ENCODE measurements around the gene WSCD2. TPM values are rescaled to one million over a fixed set of nuclear protein-coding genes. Genes with fewer than 3 reads are reported as not detected.

WSCD2 gene
- total RNA-seq (2022; extraction: Qiagen RNA extraction) = not detected in 5 replicates

DNA sequence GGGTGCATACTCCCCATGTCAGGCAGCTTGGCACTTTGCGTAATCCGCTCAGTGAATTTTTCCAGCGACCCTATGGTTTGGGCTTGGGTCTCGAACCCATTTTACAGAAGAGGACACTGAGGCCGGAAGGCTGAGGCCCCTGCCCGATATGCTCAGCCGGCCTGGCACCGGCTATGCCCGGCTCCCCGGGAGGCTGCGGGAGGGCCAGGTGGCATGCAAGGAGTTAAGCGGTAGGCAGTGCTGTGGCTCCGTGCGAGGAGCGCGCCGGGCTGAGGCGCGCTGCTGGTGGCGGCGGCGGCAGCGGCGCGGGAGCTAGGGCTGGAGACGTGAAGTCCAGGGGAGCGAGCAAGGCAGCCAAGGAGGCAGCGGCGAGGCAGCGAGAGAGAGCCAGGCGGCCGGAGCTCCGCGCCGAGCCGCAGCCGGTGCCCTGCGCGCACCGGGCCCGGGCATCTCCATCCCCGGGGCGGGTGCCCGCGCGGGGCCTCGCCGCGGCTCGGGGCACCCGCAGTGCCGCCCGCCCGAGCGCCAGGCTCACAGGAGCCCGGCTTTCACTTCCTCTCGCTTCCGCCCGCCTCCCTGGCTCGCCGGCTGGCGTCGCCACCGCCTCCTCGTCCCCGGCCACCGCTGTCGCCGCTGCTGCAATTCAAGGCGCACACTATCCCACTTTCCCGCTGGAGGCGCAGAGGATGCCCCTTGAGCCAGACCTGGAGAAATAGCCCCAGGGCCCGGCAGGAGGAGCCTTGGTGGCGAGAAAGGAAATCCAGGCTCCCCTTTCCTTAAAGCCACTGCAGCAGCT lies at the start of gene WSCD2:
Gene WSCD2 (plus strand): TSS at position 272 of the 796 bp plus-strand sequence. CDS start 66,545 bp downstream, outside the sequence.

Other genes starting within 250 kb of the WSCD2 start
- gene CMKLR1, start 210.0 kb downstream of the WSCD2 start, total RNA-seq (2022; extraction: Qiagen RNA extraction) = 0.13 TPM in 1 of 5 replicates, not detected in the others